GM20000 (cell line): ENCODE results near the gene ARHGAP8.

ENCODE experiments used
- DNase-seq: peaks from one replicate; pipeline ENCODE4 v3.0.0; 2012; ENCODE audit warnings: low spot score
- CTCF ChIP-seq: IDR thresholded peaks from 2 replicates; pipeline ENCODE4 v1.5.1; 2012; ENCODE audit warnings: mild to moderate bottlenecking, control low read depth; ENCODE audit errors: extremely low read depth, missing control alignments

Gene ARHGAP8

GRCh38 chr22:44761025-44761424 lies 8.7 kb downstream of the ARHGAP8 start:
- DNase-seq, result no peak
- no peak for TF ChIP-seq CTCF

GRCh38 chr22:44764373-44764772 lies 12.0 kb downstream of the ARHGAP8 start:
- no peak for DNase-seq
- TF ChIP-seq CTCF, result no peak

- no peak for TF ChIP-seq CTCF
- DNase-seq, result no peak
Observed at GRCh38 chr22:44764974-44765373, 12.6 kb downstream of the ARHGAP8 start.

- no peak for DNase-seq
- no peak for TF ChIP-seq CTCF
Observed at GRCh38 chr22:44765571-44766285, 13.4 kb downstream of the ARHGAP8 start.

DNA sequence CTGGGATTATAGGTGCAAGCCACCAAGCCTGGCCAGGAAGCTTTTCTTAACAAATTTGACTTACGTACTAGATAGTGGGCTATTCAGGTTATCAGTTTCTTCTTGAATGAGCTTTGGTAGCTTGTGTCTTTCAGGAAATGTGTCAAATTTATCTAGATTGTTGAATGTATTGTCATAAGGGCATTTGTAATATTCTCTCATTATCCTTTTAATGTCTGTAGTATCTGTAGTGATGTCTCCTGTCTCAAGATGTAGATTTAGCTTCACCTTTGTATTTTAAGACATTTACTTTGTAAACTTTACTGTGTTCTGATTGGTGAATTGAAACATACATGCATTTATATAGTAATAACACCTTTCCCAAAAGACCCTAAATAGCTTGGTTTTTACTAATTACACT lies 20.7 kb downstream of the ARHGAP8 start:
- DNase-seq, result no peak
- TF ChIP-seq CTCF, result no peak

DNA sequence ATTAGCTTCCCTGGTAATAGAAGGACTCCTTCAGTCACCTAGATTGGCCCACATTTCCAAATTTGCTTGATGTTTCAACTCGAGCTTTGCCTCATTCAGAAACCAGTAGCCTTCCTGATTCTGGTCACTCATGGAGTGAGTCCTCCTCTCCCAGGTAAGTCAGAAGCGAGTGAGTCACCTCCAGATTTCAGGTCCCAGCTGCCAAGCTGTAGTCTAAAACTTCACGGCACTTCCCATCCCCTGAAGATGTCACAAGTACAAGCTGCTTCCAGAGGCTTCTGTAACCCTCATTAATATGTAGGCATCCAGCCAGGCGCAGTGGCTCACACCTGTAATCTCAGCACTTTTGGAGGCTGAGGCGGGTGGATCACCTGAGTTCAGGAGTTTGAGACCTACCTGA lies 23.5 kb downstream of the ARHGAP8 start:
- no peak for DNase-seq
- no peak for TF ChIP-seq CTCF

DNA sequence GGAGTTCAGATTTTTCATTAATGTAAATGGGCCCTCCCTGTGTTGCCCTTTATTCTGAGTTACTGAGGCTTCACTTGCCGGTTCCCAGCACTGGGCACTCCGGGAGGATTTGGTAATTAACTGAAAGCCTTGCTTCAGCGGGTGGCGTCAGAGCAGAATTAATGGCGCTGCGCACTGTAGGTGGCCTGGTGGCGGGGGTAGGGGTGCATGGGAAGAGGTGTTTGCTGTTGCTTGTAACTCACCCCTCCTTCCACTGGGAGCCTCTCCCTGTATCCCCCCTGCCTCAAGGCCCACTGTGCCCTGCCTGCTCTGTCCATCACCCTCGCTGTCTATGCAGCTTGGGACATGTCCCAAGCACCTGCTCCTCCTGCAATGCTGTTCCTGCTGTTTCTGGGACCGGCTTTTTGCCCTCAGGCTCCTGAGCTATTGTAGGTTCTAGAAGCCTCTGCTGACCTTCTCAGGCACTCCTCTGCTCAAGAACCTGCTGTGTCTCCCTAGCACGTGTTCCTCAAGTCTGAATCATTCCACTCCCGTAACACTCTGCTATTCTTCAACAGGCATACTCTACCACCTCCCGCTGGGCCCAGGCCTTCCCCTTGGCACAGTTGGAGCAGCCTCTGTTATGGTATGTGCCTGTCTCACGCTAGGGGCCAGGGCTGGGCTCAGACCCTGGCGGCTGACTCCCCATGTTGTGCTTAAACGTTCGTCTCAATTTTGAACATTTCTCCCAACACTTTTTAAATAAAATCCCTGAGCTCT lies 24.4 kb downstream of the ARHGAP8 start:
- DNase-seq, result no peak
- no peak for TF ChIP-seq CTCF
